ENCODE results near the gene TRIM22.
"Not testable (repeated sequence)": the region's sequence is repeated elsewhere in the genome, so short reads cannot be mapped to it uniquely, and the experiment has no call there.

TRIM22 gene

GRCh38 chr11:5690736-5691135 lies 1.1 kb downstream of the TRIM22 start:
- DNase-seq (ENCODE audit: low read depth in 2 of 2): no peak

- DNase-seq (ENCODE audit: low read depth in 2 of 2): not testable (repeated sequence)
Observed at GRCh38 chr11:5691238-5691963, 1.8 kb downstream of the TRIM22 start.

- no peak for DNase-seq (ENCODE audit: low read depth in 2 of 2)
Observed at GRCh38 chr11:5691964-5692361, 2.4 kb downstream of the TRIM22 start.

GRCh38 chr11:5694642-5695041 lies 5.1 kb downstream of the TRIM22 start:
- no peak for DNase-seq (ENCODE audit: low read depth in 2 of 2)

GRCh38 chr11:5695580-5695979 lies 6.0 kb downstream of the TRIM22 start:
- DNase-seq (ENCODE audit: low read depth in 2 of 2): no peak

GRCh38 chr11:5696210-5696609 lies 6.6 kb downstream of the TRIM22 start:
- no peak for DNase-seq (ENCODE audit: low read depth in 2 of 2)

- DNase-seq (ENCODE audit: low read depth in 2 of 2): no peak
Observed at GRCh38 chr11:5698281-5698680, 8.7 kb downstream of the TRIM22 start.

- DNase-seq (ENCODE audit: low read depth in 2 of 2): no peak
Observed at GRCh38 chr11:5700421-5701054, 10.9 kb downstream of the TRIM22 start.

GRCh38 chr11:5701055-5701577 lies 11.5 kb downstream of the TRIM22 start:
- DNase-seq (ENCODE audit: low read depth in 2 of 2): no peak

- no peak for DNase-seq (ENCODE audit: low read depth in 2 of 2)
Observed at GRCh38 chr11:5703741-5704536, 14.3 kb downstream of the TRIM22 start.

GRCh38 chr11:5705688-5706087 lies 16.1 kb downstream of the TRIM22 start:
- DNase-seq (ENCODE audit: low read depth in 2 of 2): no peak

GRCh38 chr11:5712507-5712906 lies 22.9 kb downstream of the TRIM22 start:
- no peak for DNase-seq (ENCODE audit: low read depth in 2 of 2)

- no peak for DNase-seq (ENCODE audit: low read depth in 2 of 2)
Observed at GRCh38 chr11:5713695-5714094, 24.1 kb downstream of the TRIM22 start.

GRCh38 chr11:5716518-5716917 lies 26.9 kb downstream of the TRIM22 start:
- DNase-seq (ENCODE audit: low read depth in 2 of 2): not testable (repeated sequence)

- DNase-seq (ENCODE audit: low read depth in 2 of 2): no peak
Observed at GRCh38 chr11:5719703-5720495, 30.3 kb downstream of the TRIM22 start.

- DNase-seq (ENCODE audit: low read depth in 2 of 2): no peak
Observed at GRCh38 chr11:5722622-5723021, 33.0 kb downstream of the TRIM22 start.

- no peak for DNase-seq (ENCODE audit: low read depth in 2 of 2)
Observed at GRCh38 chr11:5726351-5726750, 36.8 kb downstream of the TRIM22 start.

- no peak for DNase-seq (ENCODE audit: low read depth in 2 of 2)
Observed at GRCh38 chr11:5727691-5728090, 38.1 kb downstream of the TRIM22 start.

- DNase-seq (ENCODE audit: low read depth in 2 of 2): no peak
Observed at GRCh38 chr11:5736396-5736795, 46.8 kb downstream of the TRIM22 start, which contains the start of gene OR56B1. TSS of gene OR56B1 (plus strand) at chr11:5736448. CDS start at chr11:5736517, 69 bp downstream.

GRCh38 chr11:5737091-5737490 lies 47.5 kb downstream of the TRIM22 start:
- DNase-seq (ENCODE audit: low read depth in 2 of 2): no peak

- DNase-seq (ENCODE audit: low read depth in 2 of 2): no peak
Observed at GRCh38 chr11:5737670-5738392, 48.2 kb downstream of the TRIM22 start.

All from stimulated activated CD4-positive, alpha-beta T cell treated with anti-CD3 and anti-CD28 coated beads, Interleukin-1b, Interleukin-23, amount 100 ng/mL, for 4 hours (primary cell).